WI38 (cell line): ENCODE data around the gene APOBEC3C.
"Not testable (repeated sequence)": the region's sequence is repeated elsewhere in the genome, so short reads cannot be mapped to it uniquely, and the experiment has no call there.

Experiments
- H3K4me3 ChIP-seq: 2 replicates; pipeline ENCODE4 v1.5.1; 2011; ENCODE audit warnings: low read depth, mild to moderate bottlenecking, control low read depth, low read length
- CTCF ChIP-seq: IDR thresholded peaks from 2 replicates; pipeline ENCODE4 v1.5.1; 2012; ENCODE audit warnings: low read depth, mild to moderate bottlenecking, control low read depth, low read length

Gene APOBEC3C

GRCh38 chr22:39003165-39003638 is 10.9 kb upstream of the APOBEC3C start:
- no peak overlapping the region for H3K4me3 ChIP-seq
- TF ChIP-seq CTCF, result peak; percentile 69

- no peak for TF ChIP-seq CTCF
Observed at GRCh38 chr22:39007177-39007576, 6.9 kb upstream of the APOBEC3C start.

GRCh38 chr22:39008271-39008850 is 5.7 kb upstream of the APOBEC3C start:
- H3K4me3 ChIP-seq, result not testable (repeated sequence)

More at GRCh38 chr22:39007177-39007576, 6.9 kb upstream of the APOBEC3C start:
- H3K4me3 ChIP-seq, result no peak overlapping the region

- TF ChIP-seq CTCF, result no peak
- no peak overlapping the region for H3K4me3 ChIP-seq
Observed at GRCh38 chr22:39010946-39011345, 3.1 kb upstream of the APOBEC3C start.

GRCh38 chr22:39012533-39013511 is 1.2 kb upstream of the APOBEC3C start:
- no peak overlapping the region for H3K4me3 ChIP-seq
- TF ChIP-seq CTCF, result no peak

GRCh38 chr22:39013561-39013941 is 506 bp upstream of the APOBEC3C start:
- H3K4me3 ChIP-seq, result not testable (repeated sequence)

- peak overlapping the region; percentile 74 for H3K4me3 ChIP-seq
Observed at GRCh38 chr22:39014723-39015121, 665 bp downstream of the APOBEC3C start.

- no peak for TF ChIP-seq CTCF
- no peak overlapping the region for H3K4me3 ChIP-seq
Observed at GRCh38 chr22:39016592-39016991, 2.5 kb downstream of the APOBEC3C start.
